H9 (cell line): Measurements from ENCODE around the gene HLF. TPM values are rescaled to one million over a fixed set of nuclear protein-coding genes. Genes with fewer than 3 reads are reported as not detected.

Source experiments
- DNase-seq: peaks from one replicate; pipeline ENCODE4 v3.0.0-alpha.2; 2017
- H2AFZ ChIP-seq: one replicate; pipeline ENCODE4 v1.6.1; 2013; ENCODE audit warnings: mild to moderate bottlenecking, low read length, control low read depth, moderate library complexity
- H2AK5ac ChIP-seq: 2 replicates; pipeline ENCODE4 v1.6.1; 2013; ENCODE audit warnings: low read length, control low read depth, mixed read lengths; ENCODE audit not compliant: insufficient read length
- H2BK120ac ChIP-seq: one replicate; pipeline ENCODE4 v1.6.1; 2013; ENCODE audit warnings: low read depth, mild to moderate bottlenecking, low read length, control low read depth, inconsistent platforms; ENCODE audit not compliant: poor library complexity, severe bottlenecking
- H2BK12ac ChIP-seq: 2 replicates; pipeline ENCODE4 v1.6.1; 2013; ENCODE audit warnings: low read length, control low read depth, mixed read lengths, low read depth; ENCODE audit not compliant: insufficient read length
- H2BK15ac ChIP-seq: 2 replicates; pipeline ENCODE4 v1.6.1; 2013; ENCODE audit warnings: low read depth, low read length, control low read depth
- H2BK20ac ChIP-seq: one replicate; pipeline ENCODE4 v1.6.1; 2013; ENCODE audit warnings: low read depth, mild to moderate bottlenecking, low read length, control low read depth, inconsistent platforms; ENCODE audit not compliant: poor library complexity, severe bottlenecking
- H2BK5ac ChIP-seq: 2 replicates; pipeline ENCODE4 v1.6.1; 2013; ENCODE audit warnings: low read length, control low read depth, mixed read lengths; ENCODE audit not compliant: insufficient read length
- H3K14ac ChIP-seq: 2 replicates; pipeline ENCODE4 v1.6.1; 2013; ENCODE audit warnings: low read length, control low read depth; ENCODE audit not compliant: insufficient read depth
- H3K18ac ChIP-seq: 2 replicates; pipeline ENCODE4 v1.6.1; 2013; ENCODE audit warnings: low read depth, mild to moderate bottlenecking, mixed read lengths, low read length, control low read depth; ENCODE audit not compliant: insufficient read length
- H3K23ac ChIP-seq: 2 replicates; pipeline ENCODE4 v1.6.1; 2013; ENCODE audit warnings: low read length, control low read depth, mixed read lengths, low read depth; ENCODE audit not compliant: insufficient read length
- H3K23me2 ChIP-seq: 2 replicates; pipeline ENCODE4 v1.6.1; 2013; ENCODE audit warnings: low read depth, mild to moderate bottlenecking, mixed read lengths, low read length, control low read depth; ENCODE audit not compliant: insufficient read length, poor library complexity, severe bottlenecking
- H3K27ac ChIP-seq: 2 replicates; pipeline ENCODE4 v1.5.1; 2013; ENCODE audit warnings: low read length, control low read depth, mixed read lengths, low read depth; ENCODE audit not compliant: insufficient read length
- H3K27me3 ChIP-seq: 2 replicates; pipeline ENCODE4 v1.6.1; 2013; ENCODE audit warnings: low read length, control low read depth, inconsistent platforms; ENCODE audit not compliant: insufficient read depth
- H3K4ac ChIP-seq: 2 replicates; pipeline ENCODE4 v1.6.1; 2013; ENCODE audit warnings: low read depth, mild to moderate bottlenecking, control low read depth, inconsistent platforms, low read length, moderate library complexity
- H3K4me1 ChIP-seq: 2 replicates; pipeline ENCODE4 v1.6.1; 2013; ENCODE audit warnings: low read length, control low read depth, inconsistent platforms; ENCODE audit not compliant: insufficient read depth
- H3K4me2 ChIP-seq: 2 replicates; pipeline ENCODE4 v1.6.1; 2013; ENCODE audit warnings: low read length, control low read depth, mixed read lengths; ENCODE audit not compliant: insufficient read length, insufficient read depth
- H3K56ac ChIP-seq: 2 replicates; pipeline ENCODE4 v1.6.1; 2013; ENCODE audit warnings: low read depth, mild to moderate bottlenecking, mixed read lengths, low read length, control low read depth; ENCODE audit not compliant: insufficient read length
- H3K79me1 ChIP-seq: 2 replicates; pipeline ENCODE4 v1.6.1; 2013; ENCODE audit warnings: low read depth, mild to moderate bottlenecking, moderate library complexity, low read length, control low read depth, inconsistent platforms; ENCODE audit not compliant: insufficient read depth, poor library complexity, severe bottlenecking
- H3K79me2 ChIP-seq: 2 replicates; pipeline ENCODE4 v1.6.1; 2013; ENCODE audit warnings: low read length, control low read depth, inconsistent platforms; ENCODE audit not compliant: insufficient read depth
- H3K9ac ChIP-seq: 2 replicates; pipeline ENCODE4 v1.6.1; 2013; ENCODE audit warnings: low read length, control low read depth, mixed read lengths; ENCODE audit not compliant: insufficient read length; ENCODE audit errors: extremely low read depth
- H3K9me3 ChIP-seq: one replicate; pipeline ENCODE4 v1.6.1; 2013; ENCODE audit warnings: low read depth, low read length, inconsistent platforms; ENCODE audit not compliant: control insufficient read depth
- H3T11ph ChIP-seq: one replicate; pipeline ENCODE4 v1.6.1; 2013; ENCODE audit warnings: mild to moderate bottlenecking, low read length, control low read depth, inconsistent platforms
- H4K20me1 ChIP-seq: one replicate; pipeline ENCODE4 v1.6.1; 2013; ENCODE audit not compliant: control insufficient read depth, insufficient read length, insufficient read depth
- H4K5ac ChIP-seq: 2 replicates; pipeline ENCODE4 v1.6.1; 2013; ENCODE audit warnings: low read depth, mild to moderate bottlenecking, mixed read lengths, low read length, control low read depth; ENCODE audit not compliant: insufficient read length
- H4K8ac ChIP-seq: replicated peaks from 2 replicates; pipeline ENCODE4 v1.6.1; 2013; ENCODE audit warnings: low read length, control low read depth, mixed read lengths, low read depth; ENCODE audit not compliant: insufficient read length
- H4K91ac ChIP-seq: 2 replicates; pipeline ENCODE4 v1.6.1; 2013; ENCODE audit warnings: low read depth, mild to moderate bottlenecking, moderate library complexity, mixed read lengths, low read length, control low read depth; ENCODE audit not compliant: insufficient read length
- H3K27ac Mint-ChIP-seq, 3 experiments: 2 replicates in 2 of 3; 3 replicates in 1 of 3; pipeline ENCODE4 v1.8.0; 2020 to 2021; ENCODE audit warnings: mixed read lengths in 3 of 3, mild to moderate bottlenecking in 1 of 3, moderate library complexity in 1 of 3
- H3K27me3 Mint-ChIP-seq: 2 replicates; pipeline ENCODE4 v1.8.0; 2021; ENCODE audit warnings: low read depth, mild to moderate bottlenecking, moderate library complexity, mixed read lengths
- H3K36me3 Mint-ChIP-seq, 3 experiments: 2 replicates in 2 of 3; 3 replicates in 1 of 3; pipeline ENCODE4 v1.8.0; 2020 to 2021; ENCODE audit warnings: low read depth in 3 of 3, mixed read lengths in 3 of 3; ENCODE audit not compliant: insufficient read depth in 1 of 3
- H3K4me1 Mint-ChIP-seq, 2 experiments: 2 replicates each; pipeline ENCODE4 v1.8.0; 2020; ENCODE audit warnings: mixed read lengths in 2 of 2
- H3K4me3 Mint-ChIP-seq, 2 experiments: 2 replicates in 1 of 2; 3 replicates in 1 of 2; pipeline ENCODE4 v1.8.0; 2020 to 2021; ENCODE audit warnings: mild to moderate bottlenecking in 2 of 2, mixed read lengths in 2 of 2, moderate library complexity in 1 of 2
- H3K9me3 Mint-ChIP-seq, 2 experiments: 2 replicates in 1 of 2; 3 replicates in 1 of 2; pipeline ENCODE4 v1.8.0; 2020; ENCODE audit warnings: mild to moderate bottlenecking in 2 of 2, mixed read lengths in 2 of 2, moderate library complexity in 1 of 2
- WGBS: extraction: QIAGEN DNeasy Blood & Tissue Kit; methylation state at CpG from one replicate; pipeline ENCODE4 v1.1.7; 2013; ENCODE audit warnings: missing lambda C conversion rate, low lambda C conversion rate, mixed read lengths; ENCODE audit not compliant: insufficient read length; ENCODE audit errors: extremely low coverage; 5-methylcytosine and 5-hydroxymethylcytosine counted together
- total RNA-seq: library from RNA; stranded (reverse); gene quantifications from 2 replicates; pipeline ENCODE4 v1.2.1, GENCODE V29; 2021
- TF ChIP-seq, protein P1 (sequence below): fragments of 200-600 bp; sonication (generic); conservative IDR thresholded peaks from 3 replicates; pipeline ENCODE4 v1.8.0; 2021; ENCODE audit warnings: antibody characterized with exemption, mild to moderate bottlenecking

The HLF gene
- total RNA-seq, 1 experiment from 2014 or later = 0.17 TPM

DNA sequence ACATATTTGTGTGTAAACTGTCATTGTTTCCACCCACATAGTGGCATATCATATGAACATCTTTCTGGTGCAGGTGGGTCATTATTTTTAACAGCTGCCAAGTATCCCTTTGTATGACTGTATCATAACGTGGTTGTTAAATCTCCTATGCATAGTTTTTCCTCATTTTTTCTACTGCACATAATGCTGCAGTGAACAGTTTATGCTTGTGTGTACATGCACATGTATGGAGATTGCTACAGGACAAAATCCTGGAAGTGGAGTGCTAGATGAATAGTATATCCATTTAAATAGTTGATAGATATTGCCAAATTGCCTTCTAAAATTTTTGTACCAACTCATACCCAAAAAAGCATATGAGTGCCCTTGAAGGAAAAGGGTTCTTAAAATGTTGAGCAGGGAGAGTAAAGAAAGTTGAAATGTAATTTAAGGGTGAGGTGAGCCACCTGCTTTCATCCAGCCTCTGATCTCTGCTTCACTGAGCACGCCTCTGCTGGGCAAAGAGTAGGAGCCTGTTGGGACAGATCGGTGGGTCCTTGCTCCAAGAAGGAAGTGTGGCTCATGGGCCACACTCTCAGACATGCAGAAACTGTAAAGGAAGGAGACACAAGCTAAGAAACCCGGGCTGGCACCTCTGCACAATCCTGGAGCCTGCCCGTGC, 55.3 kb downstream of the HLF start:
- WGBS = no CpG with 5 or more reads among the region's 5 CpGs
- no peaks in the 10 kb centered on the region for H4K20me1 ChIP-seq
- H2AFZ ChIP-seq = no peak overlapping the region

More for the DNA sequence above, 55.3 kb downstream of the HLF start:
- H3K27ac Mint-ChIP-seq = no peak overlapping the region
- no peak overlapping the region for H3K4me3 Mint-ChIP-seq
- H3K23me2 ChIP-seq = no peaks in the 10 kb centered on the region
- no peak overlapping the region for H3K4ac ChIP-seq
- no peak overlapping the region for H2BK20ac ChIP-seq
- H3K9me3 ChIP-seq = no peaks in the 10 kb centered on the region
- no peak for DNase-seq
- no peak overlapping the region for H4K8ac ChIP-seq
- H3T11ph ChIP-seq = no peak overlapping the region
- no peak overlapping the region for H3K9ac ChIP-seq
- no peak overlapping the region for H4K5ac ChIP-seq
- H3K14ac ChIP-seq = no peak overlapping the region
- no peaks in the 10 kb centered on the region for H3K79me1 ChIP-seq
- H3K4me2 ChIP-seq = no peak overlapping the region
- no peaks in the 10 kb centered on the region for H3K4me1 ChIP-seq
- TF ChIP-seq, protein P1, sequence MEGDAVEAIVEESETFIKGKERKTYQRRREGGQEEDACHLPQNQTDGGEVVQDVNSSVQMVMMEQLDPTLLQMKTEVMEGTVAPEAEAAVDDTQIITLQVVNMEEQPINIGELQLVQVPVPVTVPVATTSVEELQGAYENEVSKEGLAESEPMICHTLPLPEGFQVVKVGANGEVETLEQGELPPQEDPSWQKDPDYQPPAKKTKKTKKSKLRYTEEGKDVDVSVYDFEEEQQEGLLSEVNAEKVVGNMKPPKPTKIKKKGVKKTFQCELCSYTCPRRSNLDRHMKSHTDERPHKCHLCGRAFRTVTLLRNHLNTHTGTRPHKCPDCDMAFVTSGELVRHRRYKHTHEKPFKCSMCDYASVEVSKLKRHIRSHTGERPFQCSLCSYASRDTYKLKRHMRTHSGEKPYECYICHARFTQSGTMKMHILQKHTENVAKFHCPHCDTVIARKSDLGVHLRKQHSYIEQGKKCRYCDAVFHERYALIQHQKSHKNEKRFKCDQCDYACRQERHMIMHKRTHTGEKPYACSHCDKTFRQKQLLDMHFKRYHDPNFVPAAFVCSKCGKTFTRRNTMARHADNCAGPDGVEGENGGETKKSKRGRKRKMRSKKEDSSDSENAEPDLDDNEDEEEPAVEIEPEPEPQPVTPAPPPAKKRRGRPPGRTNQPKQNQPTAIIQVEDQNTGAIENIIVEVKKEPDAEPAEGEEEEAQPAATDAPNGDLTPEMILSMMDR = no peak
- no peaks in the 10 kb centered on the region for H3K36me3 Mint-ChIP-seq
- H3K27ac ChIP-seq = no peak overlapping the region
- peaks cover 1% of the 10 kb centered on the region for H3K27me3 Mint-ChIP-seq
- H3K9me3 Mint-ChIP-seq = no peaks in the 10 kb centered on the region
- H3K79me2 ChIP-seq = no peaks in the 10 kb centered on the region
- no peak overlapping the region for H2BK12ac ChIP-seq
- no peaks in the 10 kb centered on the region for H3K27me3 ChIP-seq
- no peak overlapping the region for H4K91ac ChIP-seq
- H3K23ac ChIP-seq = no peak overlapping the region
- H2BK120ac ChIP-seq = no peak overlapping the region
- H3K18ac ChIP-seq = no peak overlapping the region
- H3K56ac ChIP-seq = no peak overlapping the region
- no peak overlapping the region for H2BK5ac ChIP-seq
- H2AK5ac ChIP-seq = no peak overlapping the region
- no peaks in the 10 kb centered on the region for H3K4me1 Mint-ChIP-seq
- H2BK15ac ChIP-seq = no peak overlapping the region
